OCI-LY1 (cell line): ENCODE results near the gene RTKN.

Source experiments
- EZH2 ChIP-seq: fragments of 200-600 bp; sonication (generic), shearing (Covaris generic); IDR thresholded peaks from 2 replicates; pipeline ENCODE4 v1.8.0; 2017; ENCODE audit warnings: borderline replicate concordance, mixed run types, mild to moderate bottlenecking, antibody characterized with exemption, low read length, moderate library complexity, mixed read lengths
- TF ChIP-seq, protein P1 (sequence below): fragments of 200-600 bp; sonication (generic), shearing (Covaris generic); IDR thresholded peaks from 2 replicates; pipeline ENCODE4 v1.5.1; 2017; ENCODE audit warnings: mild to moderate bottlenecking, antibody characterized with exemption, low read length, moderate library complexity, mixed read lengths

- TF ChIP-seq, protein P1, sequence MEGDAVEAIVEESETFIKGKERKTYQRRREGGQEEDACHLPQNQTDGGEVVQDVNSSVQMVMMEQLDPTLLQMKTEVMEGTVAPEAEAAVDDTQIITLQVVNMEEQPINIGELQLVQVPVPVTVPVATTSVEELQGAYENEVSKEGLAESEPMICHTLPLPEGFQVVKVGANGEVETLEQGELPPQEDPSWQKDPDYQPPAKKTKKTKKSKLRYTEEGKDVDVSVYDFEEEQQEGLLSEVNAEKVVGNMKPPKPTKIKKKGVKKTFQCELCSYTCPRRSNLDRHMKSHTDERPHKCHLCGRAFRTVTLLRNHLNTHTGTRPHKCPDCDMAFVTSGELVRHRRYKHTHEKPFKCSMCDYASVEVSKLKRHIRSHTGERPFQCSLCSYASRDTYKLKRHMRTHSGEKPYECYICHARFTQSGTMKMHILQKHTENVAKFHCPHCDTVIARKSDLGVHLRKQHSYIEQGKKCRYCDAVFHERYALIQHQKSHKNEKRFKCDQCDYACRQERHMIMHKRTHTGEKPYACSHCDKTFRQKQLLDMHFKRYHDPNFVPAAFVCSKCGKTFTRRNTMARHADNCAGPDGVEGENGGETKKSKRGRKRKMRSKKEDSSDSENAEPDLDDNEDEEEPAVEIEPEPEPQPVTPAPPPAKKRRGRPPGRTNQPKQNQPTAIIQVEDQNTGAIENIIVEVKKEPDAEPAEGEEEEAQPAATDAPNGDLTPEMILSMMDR, result no peak
- TF ChIP-seq EZH2, result no peak
Observed at GRCh38 chr2:74383254-74383653, 58.5 kb downstream of the RTKN start.
